GM12891 (cell line): ENCODE data around the gene ZNF57.

Experiments used
- POLR2A ChIP-seq: IDR thresholded peaks from 2 replicates; pipeline ENCODE4 v1.6.1; 2011; ENCODE audit warnings: low read depth, low read length, control low read depth
- SPI1 ChIP-seq: IDR thresholded peaks from 2 replicates; pipeline ENCODE4 v1.6.1; 2011; ENCODE audit warnings: low read depth, low read length, control low read depth
- TAF1 ChIP-seq: IDR thresholded peaks from 2 replicates; pipeline ENCODE4 v1.6.1; 2011; ENCODE audit warnings: low read depth, low read length, control low read depth

- TF ChIP-seq POLR2A (no peak), SPI1 (no peak), TAF1 (no peak)
Observed at GRCh38 chr19:2853015-2853606, 47.6 kb upstream of the ZNF57 start.
